Right kidney (tissue), 9 donors: ENCODE measurements around the gene RFC4.
A peak's percentile ranks its signal among the peaks of the same experiment; 100 is the strongest.
"Not testable (repeated sequence)": the region's sequence is repeated elsewhere in the genome, so short reads cannot be mapped to it uniquely, and the experiment has no call there.

Experiments used
- DNase-seq: peaks from one replicate; pipeline ENCODE4 v3.0.0-alpha.2; 2016
- long read RNA-seq, 8 donors: transcript quantifications; one replicate each; lab custom pipeline, GENCODE V29; 2026

The RFC4 gene
- long read RNA-seq, donor 1, transcript RFC4-201 (11 exons, 1,384 nt): major isoform, 7 of 32 reads
- long read RNA-seq, donor 1, transcript RFC4-202 (11 exons, 1,448 nt): major isoform, 7 of 32 reads
- long read RNA-seq, donor 1, partial matches to known transcripts: 16 of 32 reads
- long read RNA-seq, donor 1, other reads (novel, unspliced or antisense): 0 of 32 reads
- long read RNA-seq, donor 2, transcript RFC4-202 (11 exons, 1,448 nt): major isoform, 6 of 13 reads
- long read RNA-seq, donor 2, transcript RFC4-201 (11 exons, 1,384 nt): minor isoform, 5 of 13 reads
- long read RNA-seq, donor 2, partial matches to known transcripts: 0 of 13 reads
- long read RNA-seq, donor 2, other reads (novel, unspliced or antisense): 0 of 13 reads
- long read RNA-seq, donor 3, partial matches to known transcripts: 7 of 14 reads
- long read RNA-seq, donor 3, other reads (novel, unspliced or antisense): 0 of 14 reads
- long read RNA-seq, donor 4, transcript RFC4-201 (11 exons, 1,384 nt): major isoform, 6 of 31 reads
- long read RNA-seq, donor 4, partial matches to known transcripts: 20 of 31 reads
- long read RNA-seq, donor 4, other reads (novel, unspliced or antisense): 0 of 31 reads
- long read RNA-seq, donor 5, transcript RFC4-201 (11 exons, 1,384 nt): major isoform, 12 of 44 reads
- long read RNA-seq, donor 5, partial matches to known transcripts: 29 of 44 reads
- long read RNA-seq, donor 5, other reads (novel, unspliced or antisense): 0 of 44 reads
- long read RNA-seq, donor 6, transcript RFC4-202 (11 exons, 1,448 nt): major isoform, 7 of 12 reads
- long read RNA-seq, donor 6, transcript RFC4-201 (11 exons, 1,384 nt): minor isoform, 5 of 12 reads
- long read RNA-seq, donor 6, partial matches to known transcripts: 0 of 12 reads
- long read RNA-seq, donor 6, other reads (novel, unspliced or antisense): 0 of 12 reads
- long read RNA-seq, donor 7, transcript RFC4-201 (11 exons, 1,384 nt): major isoform, 8 of 36 reads
- long read RNA-seq, donor 7, transcript RFC4-202 (11 exons, 1,448 nt): minor isoform, 6 of 36 reads
- long read RNA-seq, donor 7, partial matches to known transcripts: 20 of 36 reads
- long read RNA-seq, donor 7, other reads (novel, unspliced or antisense): 0 of 36 reads
- long read RNA-seq, donor 8, transcript RFC4-201 (11 exons, 1,384 nt): major isoform, 8 of 21 reads
- long read RNA-seq, donor 8, partial matches to known transcripts: 11 of 21 reads
- long read RNA-seq, donor 8, other reads (novel, unspliced or antisense): 0 of 21 reads

- peak; percentile 93 for DNase-seq
These were observed at the start of gene RFC4 for GRCh38 chr3:186806089-186807055. TSS of gene RFC4 (minus strand) at chr3:186806482. CDS start at chr3:186804713, 1,769 bp downstream.

- no peak for DNase-seq
These were observed 48.7 kb upstream of the RFC4 start for GRCh38 chr3:186854954-186855353.

- no peak for DNase-seq
These were observed 47.9 kb upstream of the RFC4 start for GRCh38 chr3:186854146-186854545.

- DNase-seq: no peak
These were observed 46.7 kb upstream of the RFC4 start for GRCh38 chr3:186852994-186853393.

- not testable (repeated sequence) for DNase-seq
These were observed 45.6 kb upstream of the RFC4 start for GRCh38 chr3:186851835-186852234.

GRCh38 chr3:186849374-186849975 lies 43.2 kb upstream of the RFC4 start:
- DNase-seq: no peak

GRCh38 chr3:186847437-186847836 lies 41.2 kb upstream of the RFC4 start:
- no peak for DNase-seq

- DNase-seq: no peak
These were observed 39.5 kb upstream of the RFC4 start for GRCh38 chr3:186845756-186846155.

GRCh38 chr3:186844908-186845307 lies 38.6 kb upstream of the RFC4 start:
- DNase-seq: no peak

GRCh38 chr3:186843039-186843432 lies 36.8 kb upstream of the RFC4 start:
- no peak for DNase-seq

- DNase-seq: no peak
These were observed 36.2 kb upstream of the RFC4 start, which contains the start of gene ADIPOQ for GRCh38 chr3:186842426-186843038. TSS of gene ADIPOQ (plus strand) at chr3:186842710. CDS start at chr3:186853059, 10,349 bp downstream.

- DNase-seq: no peak
These were observed 35.3 kb upstream of the RFC4 start for GRCh38 chr3:186841620-186842019.

- no peak for DNase-seq
These were observed 33.8 kb upstream of the RFC4 start for GRCh38 chr3:186839874-186840641.

- DNase-seq: no peak
These were observed 26.0 kb upstream of the RFC4 start for GRCh38 chr3:186832276-186832675.

GRCh38 chr3:186831798-186832197 lies 25.5 kb upstream of the RFC4 start:
- no peak for DNase-seq

- no peak for DNase-seq
These were observed 22.1 kb upstream of the RFC4 start for GRCh38 chr3:186828340-186828739.

- DNase-seq: peak; percentile 92
These were observed 20.9 kb upstream of the RFC4 start for GRCh38 chr3:186826976-186827857.

- DNase-seq: peak; percentile 40
These were observed 20.2 kb upstream of the RFC4 start for GRCh38 chr3:186826410-186826975.
